ENCODE measurements around the gene SH3RF3.
A peak's percentile ranks its signal among the peaks of the same experiment; 100 is the strongest.

The SH3RF3 gene

GRCh38 chr2:109239720-109240119, 110.7 kb downstream of the SH3RF3 start:
- peak; percentile 64 for DNase-seq (ENCODE audit: low read depth)

DNA sequence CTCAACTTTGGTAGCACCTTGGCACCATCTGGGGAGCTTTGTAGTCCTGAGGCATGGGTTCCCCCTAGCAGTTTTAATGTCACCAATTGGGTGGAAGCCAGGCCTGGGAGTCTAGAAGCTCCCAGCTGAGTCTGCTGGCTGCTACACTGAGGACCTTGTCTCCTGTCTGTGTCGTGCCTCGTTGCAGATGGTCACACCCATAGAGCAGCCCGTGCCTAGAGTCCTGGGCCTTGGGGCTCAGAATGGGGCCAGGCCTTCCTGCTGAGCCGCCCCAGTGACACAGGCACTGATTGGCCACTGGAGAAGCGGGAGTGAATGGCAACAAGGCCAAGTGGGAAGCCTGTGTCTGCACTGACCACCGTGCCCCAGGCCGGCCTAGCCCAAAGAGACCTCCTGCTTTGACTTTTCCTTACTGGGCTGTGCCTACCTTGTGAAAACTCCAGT, 113.2 kb downstream of the SH3RF3 start:
- DNase-seq (ENCODE audit: low read depth) = no peak

DNA sequence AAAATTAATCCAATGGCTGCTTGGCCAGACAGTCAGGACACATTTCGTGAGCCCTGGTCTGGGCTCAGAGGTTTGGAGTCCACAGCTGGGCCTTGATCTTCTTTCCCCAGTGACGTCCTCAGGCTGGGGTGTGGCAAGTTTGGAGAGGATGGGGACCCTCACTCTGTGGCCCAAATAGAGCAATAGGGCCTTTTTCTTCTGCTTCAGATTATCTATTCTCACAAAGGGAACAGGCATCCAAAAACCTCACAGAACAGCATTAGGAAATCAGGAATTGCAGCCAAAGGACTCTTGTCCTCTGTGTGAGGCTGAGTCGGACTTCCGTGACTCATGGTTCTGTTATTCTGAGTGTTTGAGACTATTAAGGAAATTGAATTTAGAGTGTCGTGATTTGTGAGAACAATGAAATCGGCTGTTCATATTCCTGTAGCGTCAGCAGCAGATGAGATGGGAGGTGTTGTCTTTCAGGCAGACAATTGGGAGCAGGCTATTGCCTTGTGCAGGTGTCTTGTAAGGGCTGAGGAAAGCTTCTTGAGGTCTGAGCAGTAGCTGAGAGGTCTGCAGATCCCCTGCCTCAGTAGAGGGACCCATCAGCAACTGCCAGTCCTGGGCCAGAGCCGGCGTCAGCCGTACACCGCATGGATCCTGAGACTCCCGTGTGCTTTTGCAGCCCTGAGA, 113.8 kb downstream of the SH3RF3 start:
- DNase-seq (ENCODE audit: low read depth) = peak; percentile 61

DNA sequence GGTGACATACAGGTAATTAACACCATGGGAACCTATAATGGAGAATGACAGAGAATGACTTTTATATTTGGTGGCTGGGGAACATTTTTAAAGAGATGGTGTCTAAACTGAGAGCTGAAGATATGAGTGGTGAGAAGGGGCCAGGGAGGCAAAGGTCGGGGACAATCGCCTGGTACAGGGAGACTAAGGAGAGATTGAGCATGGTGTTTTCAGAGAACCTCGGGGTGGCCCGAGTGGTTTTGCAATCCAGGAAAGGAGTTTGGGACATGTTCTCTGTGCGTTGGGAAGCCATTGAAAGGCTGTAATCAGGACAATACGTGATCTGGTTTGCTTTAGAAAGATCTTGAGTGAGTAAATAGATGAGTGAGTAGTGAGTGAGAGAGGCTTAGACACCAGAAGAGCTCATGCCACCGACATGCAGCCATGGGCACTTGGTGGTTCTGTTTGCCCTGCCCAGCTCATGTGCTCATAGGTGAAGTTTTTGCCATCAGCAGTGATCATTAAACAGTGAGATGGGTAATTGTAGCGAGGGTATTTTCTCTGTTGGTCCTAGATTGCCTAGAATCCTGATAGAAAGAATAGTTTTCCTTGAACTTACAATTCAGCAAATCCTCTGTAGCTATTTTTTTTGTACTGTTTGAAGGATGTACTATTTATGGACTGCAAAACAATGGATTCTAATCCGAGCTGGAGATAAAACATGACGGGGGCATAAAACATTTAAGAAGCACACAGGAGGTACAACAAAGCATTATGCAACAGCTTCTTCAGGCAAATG, 114.7 kb downstream of the SH3RF3 start:
- DNase-seq (ENCODE audit: low read depth) = peak; percentile 42

- no peak for DNase-seq (ENCODE audit: low read depth)
These were observed 115.2 kb downstream of the SH3RF3 start for GRCh38 chr2:109244304-109244582.

DNA sequence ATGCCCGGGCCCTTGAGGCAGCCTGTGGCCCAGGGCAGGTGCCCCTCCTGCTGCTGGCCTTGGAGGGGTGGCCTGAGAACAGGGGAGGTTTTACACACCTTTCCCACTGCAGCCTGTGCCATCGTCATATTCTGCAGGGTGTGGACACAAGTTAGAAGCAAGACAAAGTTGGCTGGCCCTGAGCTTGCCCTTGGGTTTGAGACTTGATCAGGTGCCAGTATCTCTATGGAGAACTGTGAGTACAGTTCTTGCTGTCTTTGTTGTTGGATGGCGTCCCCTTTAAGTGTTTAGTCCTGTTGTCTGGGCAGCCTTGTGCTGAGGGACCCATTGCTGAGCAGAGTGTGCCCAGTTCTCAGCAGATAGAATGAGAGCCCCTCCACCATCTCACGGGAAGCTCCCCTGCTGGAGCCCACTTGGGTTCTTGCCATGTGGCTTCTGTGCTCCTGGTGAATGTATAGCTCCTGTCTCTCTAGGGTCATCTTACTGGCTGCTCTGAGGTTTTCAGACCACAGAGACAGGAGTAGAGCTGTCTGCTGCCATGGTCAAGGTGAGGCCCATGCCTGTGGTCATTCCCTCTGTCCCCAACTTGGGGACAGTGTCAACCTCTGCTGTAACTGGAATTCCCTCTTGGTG, 115.9 kb downstream of the SH3RF3 start:
- DNase-seq (ENCODE audit: low read depth) = no peak

DNA sequence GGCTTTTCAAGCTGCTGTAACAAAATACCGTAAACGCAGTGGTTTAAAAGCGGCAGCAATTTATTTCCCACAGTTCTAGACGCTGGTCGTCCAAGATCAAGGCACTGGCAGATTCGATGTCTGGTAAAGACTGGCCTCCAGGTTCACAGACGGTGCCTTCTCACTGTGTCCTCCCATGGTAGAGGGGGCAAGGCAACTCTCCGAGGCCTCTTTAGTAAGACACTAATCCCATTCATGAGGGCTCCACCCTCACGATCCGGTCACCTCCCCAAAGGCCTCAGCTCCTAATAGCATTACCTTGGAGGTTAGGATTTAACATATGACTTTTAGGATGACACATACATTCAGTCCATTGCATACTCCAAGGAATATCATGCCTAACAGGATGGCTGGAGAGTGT, 117.2 kb downstream of the SH3RF3 start:
- DNase-seq (ENCODE audit: low read depth) = no peak

DNA sequence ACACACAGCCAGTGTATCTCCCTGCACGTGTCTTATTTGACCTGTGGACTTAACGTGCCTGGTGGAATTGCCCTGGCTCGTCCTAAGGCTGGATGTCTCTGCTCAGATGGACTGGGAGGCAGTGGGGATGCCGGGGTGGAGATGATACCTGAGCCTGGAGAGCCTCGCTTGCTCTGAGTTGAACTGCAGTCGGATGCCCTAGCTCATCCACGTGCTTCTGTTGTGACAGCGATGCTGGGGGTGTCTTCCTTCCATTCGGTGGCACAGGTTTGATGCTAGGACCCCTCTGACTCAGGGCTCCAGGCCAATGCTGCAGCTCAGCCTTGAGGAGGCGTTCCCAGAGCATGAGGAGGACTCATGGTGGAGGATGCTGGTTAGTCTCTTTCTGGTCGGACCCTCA, 117.6 kb downstream of the SH3RF3 start:
- no peak for DNase-seq (ENCODE audit: low read depth)

- no peak for DNase-seq (ENCODE audit: low read depth)
These were observed 118.3 kb downstream of the SH3RF3 start for GRCh38 chr2:109247340-109247739.

- no peak for DNase-seq (ENCODE audit: low read depth)
These were observed 118.8 kb downstream of the SH3RF3 start for GRCh38 chr2:109247812-109248211.

GRCh38 chr2:109248590-109248989, 119.6 kb downstream of the SH3RF3 start:
- no peak for DNase-seq (ENCODE audit: low read depth)

GRCh38 chr2:109253217-109253616, 124.2 kb downstream of the SH3RF3 start:
- no peak for DNase-seq (ENCODE audit: low read depth)

GRCh38 chr2:109254174-109254904, 125.3 kb downstream of the SH3RF3 start:
- no peak for DNase-seq (ENCODE audit: low read depth)

DNA sequence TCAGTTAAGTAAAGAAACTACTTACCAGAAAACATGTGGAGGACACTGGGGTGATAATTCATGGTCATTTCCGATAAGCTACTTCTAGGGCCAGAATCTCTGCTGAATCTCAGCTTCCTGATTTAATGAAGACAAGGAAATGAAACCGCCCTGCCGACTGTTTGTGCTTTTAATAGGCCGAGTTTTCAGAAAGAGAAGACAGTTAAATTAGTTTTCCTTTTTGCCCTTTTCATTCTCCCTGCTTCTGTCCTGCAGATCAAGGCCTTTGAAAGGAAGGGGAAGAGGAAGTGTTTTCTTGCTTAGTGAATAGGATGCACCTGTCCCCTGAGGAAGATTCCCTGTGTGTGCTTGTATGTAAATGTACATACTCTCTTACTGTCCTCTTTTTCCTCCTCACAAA, 126.6 kb downstream of the SH3RF3 start:
- DNase-seq (ENCODE audit: low read depth) = no peak

- DNase-seq (ENCODE audit: low read depth) = no peak
These were observed 127.1 kb downstream of the SH3RF3 start for GRCh38 chr2:109256111-109256510.

GRCh38 chr2:109256921-109257320, 127.9 kb downstream of the SH3RF3 start:
- peak; percentile 42 for DNase-seq (ENCODE audit: low read depth)

- no peak for DNase-seq (ENCODE audit: low read depth)
These were observed 128.6 kb downstream of the SH3RF3 start for GRCh38 chr2:109257653-109258052.

DNA sequence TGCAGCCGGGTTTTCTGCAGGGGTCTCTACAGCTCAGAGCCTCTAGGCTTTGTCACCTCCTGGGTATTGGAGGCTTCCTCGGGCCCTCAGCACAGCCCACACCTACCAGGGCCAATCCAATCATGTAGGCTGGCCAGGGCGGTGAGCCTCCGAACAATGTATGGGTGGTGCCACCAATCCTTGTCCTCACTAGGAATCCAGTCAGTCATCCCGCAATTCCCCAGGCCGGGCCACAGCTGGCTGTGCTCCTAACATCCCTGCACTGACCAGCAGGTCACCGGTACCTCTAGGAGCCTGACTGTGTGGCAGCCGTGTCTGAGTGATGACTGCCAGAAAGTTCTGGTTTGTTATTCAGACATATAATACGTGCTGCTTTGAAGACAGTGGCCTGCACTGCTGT, 129.4 kb downstream of the SH3RF3 start:
- DNase-seq (ENCODE audit: low read depth) = no peak

- peak; percentile 52 for DNase-seq (ENCODE audit: low read depth)
These were observed 130.0 kb downstream of the SH3RF3 start for GRCh38 chr2:109258905-109259540.

- DNase-seq (ENCODE audit: low read depth) = no peak
These were observed 130.7 kb downstream of the SH3RF3 start for GRCh38 chr2:109259671-109260070.

DNA sequence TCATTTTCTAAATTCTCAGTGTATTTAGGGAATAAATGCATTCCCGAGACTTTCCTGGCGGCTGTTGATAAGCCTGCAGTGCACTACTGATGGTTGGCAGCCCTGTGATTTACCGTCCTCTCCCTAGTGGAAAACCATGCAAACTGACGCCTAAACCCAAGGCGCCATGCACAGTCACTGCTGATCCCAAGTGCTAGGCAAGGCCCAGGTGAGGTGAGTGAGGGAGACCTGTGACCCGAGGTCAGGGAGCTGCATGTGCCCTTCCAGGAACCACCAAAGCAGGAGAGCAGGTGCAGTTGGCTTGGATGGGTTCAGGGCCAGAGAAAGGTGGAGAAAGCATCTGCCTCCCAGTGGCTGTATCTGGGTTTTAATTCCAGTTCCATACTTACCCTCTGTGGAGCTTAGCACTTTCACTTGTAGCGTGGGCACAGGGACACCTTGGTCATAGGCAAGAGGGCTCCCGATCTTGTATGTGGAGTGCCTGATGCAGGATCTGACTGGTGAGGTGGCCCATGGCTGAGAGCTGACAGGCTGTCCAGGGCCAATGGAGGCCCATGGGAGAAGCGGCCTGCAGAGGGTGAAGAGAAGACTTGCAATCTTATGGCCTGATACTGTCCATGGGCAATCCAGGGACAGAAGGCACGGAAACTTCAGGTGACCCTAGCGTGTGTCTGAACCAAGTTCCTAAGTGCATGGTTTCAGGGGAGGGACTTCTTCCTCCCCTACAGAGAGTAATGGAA, 131.3 kb downstream of the SH3RF3 start:
- DNase-seq (ENCODE audit: low read depth) = no peak

All from amniotic epithelial cell (primary cell).